Measurements from ENCODE around the gene E2F2. TPM values are rescaled to one million over a fixed set of nuclear protein-coding genes. Genes with fewer than 3 reads are reported as not detected.

The E2F2 gene
- total RNA-seq, 1 experiment from 2014 or later = 8.1 TPM

GRCh38 chr1:23539698-23540266, 8.7 kb upstream of the E2F2 start:
- peak; percentile 87 for DNase-seq
- CTCF ChIA-PET = interaction anchor here (0.6 to 3.3 kb wide), 9 partner anchors 9 to 749 kb away, joined by 3 to 59 read pairs (median 4); partner anchors contain the start of genes ASAP3 and E2F2
- no peak overlapping the region for H3K27ac Mint-ChIP-seq (ENCODE audit: unreplicated experiment)
- no peaks in the 10 kb centered on the region for H3K9me3 Mint-ChIP-seq (ENCODE audit: low read depth, unreplicated experiment)
- BruUV-seq (replicated peaks) = no TSS peak
- TF ChIP-seq CTCF (IDR thresholded peaks at IDR 0.05; ENCODE audit: unreplicated experiment) = peak; percentile 75
- intact Hi-C loops (cut with micrococcal nuclease; ENCODE audit: unreplicated experiment) = loop anchor here (1.0 to 10.0 kb wide), 2 partner anchors 42 to 325 kb away; partner anchors contain the start of gene HTR1D
- no peaks in the 10 kb centered on the region for H3K36me3 Mint-ChIP-seq (ENCODE audit: insufficient read depth, unreplicated experiment)
- peaks cover 13% of the 10 kb centered on the region for H3K4me1 Mint-ChIP-seq (ENCODE audit: low read depth, unreplicated experiment)
- peak overlapping the region; percentile 17 for H3K4me3 Mint-ChIP-seq (ENCODE audit: low read depth, unreplicated experiment)
- H3K27me3 Mint-ChIP-seq (ENCODE audit: unreplicated experiment) = no peaks in the 10 kb centered on the region

- H3K27me3 Mint-ChIP-seq (ENCODE audit: unreplicated experiment) = no peaks in the 10 kb centered on the region
- H3K4me3 Mint-ChIP-seq (ENCODE audit: low read depth, unreplicated experiment) = no peak overlapping the region
- CTCF ChIA-PET = no interaction called here
- H3K36me3 Mint-ChIP-seq (ENCODE audit: insufficient read depth, unreplicated experiment) = no peaks in the 10 kb centered on the region
- TF ChIP-seq CTCF (IDR thresholded peaks at IDR 0.05; ENCODE audit: unreplicated experiment) = no peak
- H3K4me1 Mint-ChIP-seq (ENCODE audit: low read depth, unreplicated experiment) = peaks cover 15% of the 10 kb centered on the region
- DNase-seq = no peak
- intact Hi-C loops (cut with micrococcal nuclease; ENCODE audit: unreplicated experiment) = loop anchor here (10.0 kb wide), 1 partner anchor 323 kb away; the partner anchor contains the start of gene HTR1D
- no peak overlapping the region for H3K27ac Mint-ChIP-seq (ENCODE audit: unreplicated experiment)
- H3K9me3 Mint-ChIP-seq (ENCODE audit: low read depth, unreplicated experiment) = no peaks in the 10 kb centered on the region
- no TSS peak for BruUV-seq (replicated peaks)
Observed at GRCh38 chr1:23537296-23537973, 6.4 kb upstream of the E2F2 start.

- CTCF ChIA-PET = no interaction called here
- no TSS peak for BruUV-seq (replicated peaks)
- no peaks in the 10 kb centered on the region for H3K27me3 Mint-ChIP-seq (ENCODE audit: unreplicated experiment)
- no peaks in the 10 kb centered on the region for H3K9me3 Mint-ChIP-seq (ENCODE audit: low read depth, unreplicated experiment)
- TF ChIP-seq CTCF (IDR thresholded peaks at IDR 0.05; ENCODE audit: unreplicated experiment) = no peak
- H3K4me1 Mint-ChIP-seq (ENCODE audit: low read depth, unreplicated experiment) = peaks cover 26% of the 10 kb centered on the region
- H3K27ac Mint-ChIP-seq (ENCODE audit: unreplicated experiment) = no peak overlapping the region
- H3K4me3 Mint-ChIP-seq (ENCODE audit: low read depth, unreplicated experiment) = no peak overlapping the region
- H3K36me3 Mint-ChIP-seq (ENCODE audit: insufficient read depth, unreplicated experiment) = peaks cover 18% of the 10 kb centered on the region
- no peak for DNase-seq
- intact Hi-C loops (cut with micrococcal nuclease; ENCODE audit: unreplicated experiment) = loop anchor here (10.0 kb wide), 1 partner anchor 319 kb away; the partner anchor contains the start of gene HTR1D
Observed at GRCh38 chr1:23533246-23534023, 2.4 kb upstream of the E2F2 start.

GRCh38 chr1:23531562-23532094, 595 bp upstream of the E2F2 start:
- H3K27me3 Mint-ChIP-seq (ENCODE audit: unreplicated experiment) = no peaks in the 10 kb centered on the region
- H3K9me3 Mint-ChIP-seq (ENCODE audit: low read depth, unreplicated experiment) = no peaks in the 10 kb centered on the region
- peak overlapping the region; percentile 77 for H3K4me3 Mint-ChIP-seq (ENCODE audit: low read depth, unreplicated experiment)
- H3K4me1 Mint-ChIP-seq (ENCODE audit: low read depth, unreplicated experiment) = peaks cover 26% of the 10 kb centered on the region
- TF ChIP-seq CTCF (IDR thresholded peaks at IDR 0.05; ENCODE audit: unreplicated experiment) = no peak
- peak overlapping the region; percentile 86 for H3K27ac Mint-ChIP-seq (ENCODE audit: unreplicated experiment)
- no peak for DNase-seq
- TSS peak; percentile 78 for BruUV-seq (replicated peaks)
- CTCF ChIA-PET = interaction anchor here (0.6 to 1.0 kb wide), 4 partner anchors 19 to 314 kb away, joined by 3 to 7 read pairs (median 4); partner anchors contain the start of gene HTR1D
- peaks cover 18% of the 10 kb centered on the region for H3K36me3 Mint-ChIP-seq (ENCODE audit: insufficient read depth, unreplicated experiment)
- intact Hi-C loops (cut with micrococcal nuclease; ENCODE audit: unreplicated experiment) = loop anchor here (10.0 kb wide), 1 partner anchor 317 kb away; the partner anchor contains the start of gene HTR1D
